SU-DHL-6 (cell line): ENCODE results near the gene AVEN.

ENCODE experiments used
- EZH2phosphoT487 ChIP-seq: fragments of 200-600 bp; sonication (generic), shearing (Covaris generic); conservative IDR thresholded peaks from 2 replicates; pipeline ENCODE4 v1.6.1; 2018; ENCODE audit warnings: mild to moderate bottlenecking, antibody characterized with exemption, low read length, moderate library complexity, mixed read lengths
- TF ChIP-seq, protein P1 (sequence below): fragments of 200-600 bp; sonication (generic); IDR thresholded peaks from one replicate; pipeline ENCODE4 v1.5.1; 2017; ENCODE audit warnings: antibody characterized with exemption, mild to moderate bottlenecking, low read length, moderate library complexity; ENCODE audit not compliant: insufficient read depth, poor library complexity, severe bottlenecking

GRCh38 chr15:33831646-33832045 lies 207.4 kb downstream of the AVEN start:
- TF ChIP-seq, protein P1, sequence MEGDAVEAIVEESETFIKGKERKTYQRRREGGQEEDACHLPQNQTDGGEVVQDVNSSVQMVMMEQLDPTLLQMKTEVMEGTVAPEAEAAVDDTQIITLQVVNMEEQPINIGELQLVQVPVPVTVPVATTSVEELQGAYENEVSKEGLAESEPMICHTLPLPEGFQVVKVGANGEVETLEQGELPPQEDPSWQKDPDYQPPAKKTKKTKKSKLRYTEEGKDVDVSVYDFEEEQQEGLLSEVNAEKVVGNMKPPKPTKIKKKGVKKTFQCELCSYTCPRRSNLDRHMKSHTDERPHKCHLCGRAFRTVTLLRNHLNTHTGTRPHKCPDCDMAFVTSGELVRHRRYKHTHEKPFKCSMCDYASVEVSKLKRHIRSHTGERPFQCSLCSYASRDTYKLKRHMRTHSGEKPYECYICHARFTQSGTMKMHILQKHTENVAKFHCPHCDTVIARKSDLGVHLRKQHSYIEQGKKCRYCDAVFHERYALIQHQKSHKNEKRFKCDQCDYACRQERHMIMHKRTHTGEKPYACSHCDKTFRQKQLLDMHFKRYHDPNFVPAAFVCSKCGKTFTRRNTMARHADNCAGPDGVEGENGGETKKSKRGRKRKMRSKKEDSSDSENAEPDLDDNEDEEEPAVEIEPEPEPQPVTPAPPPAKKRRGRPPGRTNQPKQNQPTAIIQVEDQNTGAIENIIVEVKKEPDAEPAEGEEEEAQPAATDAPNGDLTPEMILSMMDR = no peak
- no peak for TF ChIP-seq EZH2phosphoT487
